ENCODE data around the gene CHST7.

Gene CHST7

DNA sequence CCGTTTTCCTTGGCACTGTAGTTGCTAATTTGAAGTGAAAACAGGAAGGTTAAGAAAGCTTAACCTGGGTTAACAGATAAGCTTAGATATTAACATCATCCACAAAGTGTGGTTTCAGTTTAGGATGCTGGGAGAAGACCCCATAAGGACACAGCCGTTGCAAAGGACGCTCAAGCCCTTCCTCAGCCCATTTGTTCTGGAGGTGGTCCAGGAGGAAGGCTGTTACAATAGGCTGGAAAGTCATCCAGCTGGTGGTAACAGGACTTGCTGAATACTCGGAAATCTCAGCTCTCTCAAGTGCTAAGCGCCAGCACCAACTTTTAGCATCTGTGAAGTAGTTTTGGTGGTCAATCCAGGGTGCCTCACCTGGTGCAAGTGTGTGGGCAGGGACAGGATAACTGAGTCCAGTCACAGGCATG, 14.2 kb downstream of the CHST7 start:
- Histone ChIP-seq H3K27me3 (ENCODE audit: insufficient read depth, poor library complexity, severe bottlenecking) (no peaks in the 10 kb centered on the region), H3K4me3 (replicated peaks; ENCODE audit: insufficient read depth, low read length) (no peak overlapping the region), H3K27ac (replicated peaks) (no peak overlapping the region)
- TF ChIP-seq, protein P1, sequence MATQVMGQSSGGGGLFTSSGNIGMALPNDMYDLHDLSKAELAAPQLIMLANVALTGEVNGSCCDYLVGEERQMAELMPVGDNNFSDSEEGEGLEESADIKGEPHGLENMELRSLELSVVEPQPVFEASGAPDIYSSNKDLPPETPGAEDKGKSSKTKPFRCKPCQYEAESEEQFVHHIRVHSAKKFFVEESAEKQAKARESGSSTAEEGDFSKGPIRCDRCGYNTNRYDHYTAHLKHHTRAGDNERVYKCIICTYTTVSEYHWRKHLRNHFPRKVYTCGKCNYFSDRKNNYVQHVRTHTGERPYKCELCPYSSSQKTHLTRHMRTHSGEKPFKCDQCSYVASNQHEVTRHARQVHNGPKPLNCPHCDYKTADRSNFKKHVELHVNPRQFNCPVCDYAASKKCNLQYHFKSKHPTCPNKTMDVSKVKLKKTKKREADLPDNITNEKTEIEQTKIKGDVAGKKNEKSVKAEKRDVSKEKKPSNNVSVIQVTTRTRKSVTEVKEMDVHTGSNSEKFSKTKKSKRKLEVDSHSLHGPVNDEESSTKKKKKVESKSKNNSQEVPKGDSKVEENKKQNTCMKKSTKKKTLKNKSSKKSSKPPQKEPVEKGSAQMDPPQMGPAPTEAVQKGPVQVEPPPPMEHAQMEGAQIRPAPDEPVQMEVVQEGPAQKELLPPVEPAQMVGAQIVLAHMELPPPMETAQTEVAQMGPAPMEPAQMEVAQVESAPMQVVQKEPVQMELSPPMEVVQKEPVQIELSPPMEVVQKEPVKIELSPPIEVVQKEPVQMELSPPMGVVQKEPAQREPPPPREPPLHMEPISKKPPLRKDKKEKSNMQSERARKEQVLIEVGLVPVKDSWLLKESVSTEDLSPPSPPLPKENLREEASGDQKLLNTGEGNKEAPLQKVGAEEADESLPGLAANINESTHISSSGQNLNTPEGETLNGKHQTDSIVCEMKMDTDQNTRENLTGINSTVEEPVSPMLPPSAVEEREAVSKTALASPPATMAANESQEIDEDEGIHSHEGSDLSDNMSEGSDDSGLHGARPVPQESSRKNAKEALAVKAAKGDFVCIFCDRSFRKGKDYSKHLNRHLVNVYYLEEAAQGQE (IDR thresholded peaks at IDR 0.05; ENCODE audit: insufficient replicate concordance, low read depth): no peak
- no peak for TF ChIP-seq POLR2AphosphoS5 (IDR thresholded peaks at IDR 0.05; ENCODE audit: low read depth)
- TF ChIP-seq SPI1 (IDR thresholded peaks at IDR 0.05; ENCODE audit: borderline replicate concordance, low read depth): no peak
- no peak for TF ChIP-seq GABPA (IDR thresholded peaks at IDR 0.05; ENCODE audit: low read depth)
- TF ChIP-seq, protein P2, sequence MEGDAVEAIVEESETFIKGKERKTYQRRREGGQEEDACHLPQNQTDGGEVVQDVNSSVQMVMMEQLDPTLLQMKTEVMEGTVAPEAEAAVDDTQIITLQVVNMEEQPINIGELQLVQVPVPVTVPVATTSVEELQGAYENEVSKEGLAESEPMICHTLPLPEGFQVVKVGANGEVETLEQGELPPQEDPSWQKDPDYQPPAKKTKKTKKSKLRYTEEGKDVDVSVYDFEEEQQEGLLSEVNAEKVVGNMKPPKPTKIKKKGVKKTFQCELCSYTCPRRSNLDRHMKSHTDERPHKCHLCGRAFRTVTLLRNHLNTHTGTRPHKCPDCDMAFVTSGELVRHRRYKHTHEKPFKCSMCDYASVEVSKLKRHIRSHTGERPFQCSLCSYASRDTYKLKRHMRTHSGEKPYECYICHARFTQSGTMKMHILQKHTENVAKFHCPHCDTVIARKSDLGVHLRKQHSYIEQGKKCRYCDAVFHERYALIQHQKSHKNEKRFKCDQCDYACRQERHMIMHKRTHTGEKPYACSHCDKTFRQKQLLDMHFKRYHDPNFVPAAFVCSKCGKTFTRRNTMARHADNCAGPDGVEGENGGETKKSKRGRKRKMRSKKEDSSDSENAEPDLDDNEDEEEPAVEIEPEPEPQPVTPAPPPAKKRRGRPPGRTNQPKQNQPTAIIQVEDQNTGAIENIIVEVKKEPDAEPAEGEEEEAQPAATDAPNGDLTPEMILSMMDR (IDR thresholded peaks at IDR 0.05; ENCODE audit: insufficient read depth, low read length): no peak
- DNase-seq (ENCODE audit: low read depth in 1 of 2, low spot score in 1 of 2): no peak

DNA sequence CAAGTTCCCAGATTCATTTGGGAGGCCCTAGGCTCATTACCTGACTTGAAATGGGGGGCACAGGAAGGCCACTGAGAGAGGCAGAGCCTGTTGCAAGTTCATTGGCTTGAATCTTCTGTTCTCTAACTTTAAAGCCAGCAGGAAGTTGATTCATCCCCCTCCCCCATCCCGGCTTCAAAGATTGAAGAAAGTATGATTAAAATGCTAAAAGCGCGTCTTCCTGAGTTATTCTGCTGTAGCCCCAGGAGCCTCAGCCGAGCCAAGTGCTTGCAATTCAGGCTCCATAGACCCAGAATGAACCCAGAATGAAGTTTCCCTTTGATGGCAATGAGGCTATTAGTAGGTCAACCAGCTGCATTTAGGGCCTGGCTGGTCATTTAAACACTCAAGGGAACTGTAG, 14.7 kb downstream of the CHST7 start:
- H3K27me3 ChIP-seq (ENCODE audit: insufficient read depth, poor library complexity, severe bottlenecking): no peaks in the 10 kb centered on the region
- no peak for DNase-seq (ENCODE audit: low read depth in 1 of 2, low spot score in 1 of 2)
- TF ChIP-seq SPI1 (IDR thresholded peaks at IDR 0.05; ENCODE audit: borderline replicate concordance, low read depth): no peak
- no peak for TF ChIP-seq POLR2AphosphoS5 (IDR thresholded peaks at IDR 0.05; ENCODE audit: low read depth)
- TF ChIP-seq GABPA (IDR thresholded peaks at IDR 0.05; ENCODE audit: low read depth): no peak
- TF ChIP-seq, protein P2 (IDR thresholded peaks at IDR 0.05; ENCODE audit: insufficient read depth, low read length): no peak
- TF ChIP-seq, protein P1 (IDR thresholded peaks at IDR 0.05; ENCODE audit: insufficient replicate concordance, low read depth): no peak
- H3K27ac ChIP-seq (replicated peaks): no peak overlapping the region
- no peak overlapping the region for H3K4me3 ChIP-seq (replicated peaks; ENCODE audit: insufficient read depth, low read length)

DNA sequence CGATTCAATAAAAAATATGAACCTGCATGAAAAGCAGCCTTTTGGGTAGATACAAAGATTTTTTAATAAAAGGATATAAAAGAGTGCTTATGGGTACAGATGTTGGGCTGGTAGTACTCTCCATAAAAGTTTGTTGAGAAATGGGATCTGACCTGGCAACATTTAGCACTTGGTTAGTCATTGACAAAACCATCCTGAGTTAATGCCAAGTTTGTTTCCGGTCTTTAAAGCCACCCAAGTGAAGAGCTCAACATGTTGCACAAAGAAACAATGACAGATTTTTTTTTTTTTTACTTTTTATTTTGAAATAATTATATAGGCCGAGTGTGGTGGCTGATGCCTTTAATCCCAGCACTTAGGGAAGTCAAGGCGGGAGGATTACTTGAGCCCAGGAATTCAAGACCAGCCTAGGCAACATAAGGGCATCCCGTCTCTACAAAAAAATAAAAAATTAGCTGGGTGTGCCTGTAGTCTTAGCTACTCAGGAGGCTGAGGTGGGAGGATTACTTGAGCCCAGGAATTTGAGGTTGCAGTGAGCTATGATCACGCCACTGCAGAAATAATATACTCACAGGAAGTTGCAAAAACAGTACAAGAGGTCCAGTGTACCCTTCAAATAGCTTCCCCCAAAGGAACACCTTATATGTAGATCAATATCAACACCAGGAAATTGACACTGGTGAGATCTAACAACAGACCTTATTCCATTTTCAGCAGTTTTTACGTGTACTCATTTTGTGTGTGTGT, 16.6 kb downstream of the CHST7 start:
- Histone ChIP-seq H3K4me3 (replicated peaks; ENCODE audit: insufficient read depth, low read length) (no peak overlapping the region), H3K27ac (replicated peaks) (no peak overlapping the region), H3K27me3 (ENCODE audit: insufficient read depth, poor library complexity, severe bottlenecking) (no peaks in the 10 kb centered on the region)
- TF ChIP-seq, protein P2 (IDR thresholded peaks at IDR 0.05; ENCODE audit: insufficient read depth, low read length): no peak
- TF ChIP-seq POLR2AphosphoS5 (IDR thresholded peaks at IDR 0.05; ENCODE audit: low read depth) (no peak), GABPA (IDR thresholded peaks at IDR 0.05; ENCODE audit: low read depth) (no peak), SPI1 (IDR thresholded peaks at IDR 0.05; ENCODE audit: borderline replicate concordance, low read depth) (no peak)
- DNase-seq (ENCODE audit: low read depth in 1 of 2, low spot score in 1 of 2): no peak

All from HL-60 (cell line).